CD4-positive, CD25-positive, alpha-beta regulatory T cell (primary cell): ENCODE results near the gene POMGNT2. TPM values are rescaled to one million over a fixed set of nuclear protein-coding genes. Genes with fewer than 3 reads are reported as not detected.

ENCODE experiments used
- ATAC-seq, 2 donors: fragments of 150-1000 bp; cut with Tn5 transposase; one replicate each; pipeline ENCODE4 v1.10.0; 2021; ENCODE audit warnings: low read depth in 2 of 2, moderate number of reproducible peaks in 2 of 2, moderate library complexity in 1 of 2
- DNase-seq, 3 donors: peaks; one replicate each; pipeline versions ENCODE4 v3.0.0 to v3.0.0-alpha.2; 2012 to 2022; ENCODE audit warnings: mixed read lengths in 1 of 3
- H3K27ac ChIP-seq: one replicate; pipeline ENCODE4 v1.7.0; 2013; ENCODE audit warnings: mild to moderate bottlenecking, low read length; ENCODE audit not compliant: insufficient read depth, poor library complexity, severe bottlenecking
- H3K27me3 ChIP-seq: one replicate; pipeline ENCODE4 v1.7.0; 2013; ENCODE audit warnings: low read length; ENCODE audit not compliant: control insufficient read depth, insufficient read depth
- H3K36me3 ChIP-seq: one replicate; pipeline ENCODE4 v1.7.0; 2013; ENCODE audit warnings: mild to moderate bottlenecking, low read length, moderate library complexity; ENCODE audit not compliant: control insufficient read depth, insufficient read depth
- H3K4me1 ChIP-seq: 2 replicates; pipeline ENCODE4 v1.7.0; 2013; ENCODE audit warnings: mild to moderate bottlenecking, low read length; ENCODE audit not compliant: insufficient read depth, control insufficient read depth, poor library complexity, severe bottlenecking
- H3K4me3 ChIP-seq: one replicate; pipeline ENCODE4 v1.7.0; 2013; ENCODE audit warnings: low read depth, mild to moderate bottlenecking, low read length, moderate library complexity
- H3K9me3 ChIP-seq, 2 experiments: 1 replicate in 1 of 2; 2 replicates in 1 of 2; pipeline ENCODE4 v1.7.0; 2013; ENCODE audit warnings: low read length in 2 of 2, mild to moderate bottlenecking in 1 of 2, moderate library complexity in 1 of 2; ENCODE audit not compliant: control insufficient read depth in 2 of 2
- H3K27ac Mint-ChIP-seq, 3 donors: one replicate each; pipeline ENCODE4 v1.8.0; 2020 to 2022; ENCODE audit warnings: mild to moderate bottlenecking in 3 of 3, mixed read lengths in 3 of 3, moderate library complexity in 2 of 3
- H3K27me3 Mint-ChIP-seq: one replicate; pipeline ENCODE4 v1.8.0; 2022; ENCODE audit warnings: mild to moderate bottlenecking, mixed read lengths
- H3K36me3 Mint-ChIP-seq: one replicate; pipeline ENCODE4 v1.8.0; 2020; ENCODE audit warnings: mixed read lengths
- H3K4me1 Mint-ChIP-seq, 4 donors: one replicate each; pipeline ENCODE4 v1.8.0; 2020 to 2022; ENCODE audit warnings: mixed read lengths in 4 of 4, mild to moderate bottlenecking in 1 of 4
- H3K4me3 Mint-ChIP-seq, 4 donors: one replicate each; pipeline ENCODE4 v1.8.0; 2020 to 2022; ENCODE audit warnings: mild to moderate bottlenecking in 4 of 4, mixed read lengths in 4 of 4, moderate library complexity in 3 of 4
- H3K9me3 Mint-ChIP-seq, 7 donors: one replicate each; pipeline ENCODE4 v1.8.0; 2020 to 2022; ENCODE audit warnings: mixed read lengths in 7 of 7, mild to moderate bottlenecking in 3 of 7, moderate library complexity in 2 of 7
- polyA plus RNA-seq, 4 donors: library from polyadenylated mRNA; unstranded; fragments of 300-500 nt; fragmentation: Illumina TruSeq; gene quantifications; one replicate each; pipeline ENCODE4 v1.2.3, GENCODE V29; 2021
- total RNA-seq: library from RNA; stranded (reverse); gene quantifications from one replicate; pipeline ENCODE4 v1.2.3, GENCODE V29; 2022

The POMGNT2 gene
- total and polyA plus RNA-seq, 5 donors from 2014 or later = 1.7 to 6.3 (median 2.9) TPM

GRCh38 chr3:43036621-43037423 is 69.1 kb downstream of the POMGNT2 start:
- H3K9me3 ChIP-seq = no peaks in the 10 kb centered on the region
- H3K4me3 ChIP-seq = no peak overlapping the region
- Mint-ChIP-seq H3K36me3 (no peaks in the 10 kb centered on the region), H3K4me3 (peak overlapping the region in 1 of 4 donors; percentile 61), H3K9me3 (peaks cover 0 to 2% (median 0%) of the 10 kb centered on the region in 7 donors), H3K4me1 (peaks cover 9 to 28% (median 19%) of the 10 kb centered on the region in 4 donors), H3K27ac (peak overlapping the region in 1 of 3 donors; percentile 20), H3K27me3 (peaks cover 11% of the 10 kb centered on the region)
- H3K27ac ChIP-seq = no peak overlapping the region
- DNase-seq = no peak
- peaks cover 5% of the 10 kb centered on the region for H3K4me1 ChIP-seq
- H3K27me3 ChIP-seq = no peaks in the 10 kb centered on the region
- H3K36me3 ChIP-seq = no peaks in the 10 kb centered on the region
- ATAC-seq = no peak

- no peak overlapping the region for H3K4me3 Mint-ChIP-seq
- H3K27me3 ChIP-seq = no peaks in the 10 kb centered on the region
- no peaks in the 10 kb centered on the region for H3K9me3 Mint-ChIP-seq
- H3K9me3 ChIP-seq = no peaks in the 10 kb centered on the region
- H3K4me1 Mint-ChIP-seq = peaks cover 9 to 28% (median 19%) of the 10 kb centered on the region in 4 donors
- H3K27ac ChIP-seq = no peak overlapping the region
- ATAC-seq (no peak), DNase-seq (no peak)
- no peaks in the 10 kb centered on the region for H3K36me3 Mint-ChIP-seq
- H3K4me3 ChIP-seq = no peak overlapping the region
- H3K4me1 ChIP-seq = peaks cover 5% of the 10 kb centered on the region
- no peaks in the 10 kb centered on the region for H3K36me3 ChIP-seq
- no peak overlapping the region for H3K27ac Mint-ChIP-seq
- H3K27me3 Mint-ChIP-seq = peaks cover 11% of the 10 kb centered on the region
Observed at GRCh38 chr3:43035801-43036365, 70.0 kb downstream of the POMGNT2 start.

GRCh38 chr3:43034911-43035310 is 71.0 kb downstream of the POMGNT2 start:
- Histone ChIP-seq H3K36me3 (no peaks in the 10 kb centered on the region), H3K4me1 (peaks cover 5% of the 10 kb centered on the region), H3K27me3 (no peaks in the 10 kb centered on the region), H3K4me3 (no peak overlapping the region), H3K27ac (no peak overlapping the region), H3K9me3 (no peaks in the 10 kb centered on the region)
- Mint-ChIP-seq H3K9me3 (no peaks in the 10 kb centered on the region), H3K4me3 (no peak overlapping the region), H3K4me1 (peaks cover 9 to 28% (median 18%) of the 10 kb centered on the region in 4 donors), H3K27me3 (peaks cover 11% of the 10 kb centered on the region), H3K27ac (no peak overlapping the region), H3K36me3 (no peaks in the 10 kb centered on the region)
- ATAC-seq (no peak), DNase-seq (no peak)

- Mint-ChIP-seq H3K36me3 (no peaks in the 10 kb centered on the region), H3K9me3 (no peaks in the 10 kb centered on the region), H3K4me1 (peaks cover 9 to 26% (median 16%) of the 10 kb centered on the region in 4 donors), H3K27me3 (peaks cover 11% of the 10 kb centered on the region), H3K4me3 (no peak overlapping the region), H3K27ac (no peak overlapping the region)
- Histone ChIP-seq H3K27me3 (no peaks in the 10 kb centered on the region), H3K4me3 (no peak overlapping the region), H3K9me3 (no peaks in the 10 kb centered on the region), H3K36me3 (no peaks in the 10 kb centered on the region), H3K27ac (no peak overlapping the region), H3K4me1 (peaks cover 5% of the 10 kb centered on the region)
- DNase-seq (no peak), ATAC-seq (no peak)
Observed at GRCh38 chr3:43034200-43034599, 71.7 kb downstream of the POMGNT2 start.

GRCh38 chr3:43032646-43033628 is 72.9 kb downstream of the POMGNT2 start:
- ATAC-seq (no peak), DNase-seq (no peak)
- peaks cover 5% of the 10 kb centered on the region for H3K4me1 ChIP-seq
- H3K27me3 ChIP-seq = no peaks in the 10 kb centered on the region
- Mint-ChIP-seq H3K9me3 (no peaks in the 10 kb centered on the region), H3K27me3 (peaks cover 11% of the 10 kb centered on the region), H3K36me3 (no peaks in the 10 kb centered on the region), H3K27ac (no peak overlapping the region), H3K4me3 (no peak overlapping the region), H3K4me1 (peaks cover 1 to 17% (median 7%) of the 10 kb centered on the region in 4 donors)
- H3K4me3 ChIP-seq = no peak overlapping the region
- no peak overlapping the region for H3K27ac ChIP-seq
- H3K36me3 ChIP-seq = no peaks in the 10 kb centered on the region
- H3K9me3 ChIP-seq = no peaks in the 10 kb centered on the region

GRCh38 chr3:43031889-43032545 is 73.9 kb downstream of the POMGNT2 start:
- Mint-ChIP-seq H3K4me3 (no peak overlapping the region), H3K9me3 (no peaks in the 10 kb centered on the region), H3K4me1 (peaks cover 0 to 10% (median 5%) of the 10 kb centered on the region in 4 donors), H3K36me3 (no peaks in the 10 kb centered on the region), H3K27me3 (peaks cover 7% of the 10 kb centered on the region), H3K27ac (no peak overlapping the region)
- Histone ChIP-seq H3K36me3 (no peaks in the 10 kb centered on the region), H3K9me3 (no peaks in the 10 kb centered on the region), H3K27me3 (no peaks in the 10 kb centered on the region), H3K27ac (no peak overlapping the region), H3K4me3 (no peak overlapping the region), H3K4me1 (no peaks in the 10 kb centered on the region)
- ATAC-seq = no peak
- DNase-seq = no peak

- Mint-ChIP-seq H3K4me3 (no peak overlapping the region), H3K4me1 (peaks cover 0 to 8% (median 3%) of the 10 kb centered on the region in 4 donors), H3K36me3 (no peaks in the 10 kb centered on the region), H3K9me3 (no peaks in the 10 kb centered on the region), H3K27ac (no peak overlapping the region), H3K27me3 (peaks cover 6% of the 10 kb centered on the region)
- no peaks in the 10 kb centered on the region for H3K4me1 ChIP-seq
- H3K4me3 ChIP-seq = no peak overlapping the region
- H3K36me3 ChIP-seq = no peaks in the 10 kb centered on the region
- no peaks in the 10 kb centered on the region for H3K9me3 ChIP-seq
- H3K27ac ChIP-seq = no peak overlapping the region
- DNase-seq (no peak), ATAC-seq (no peak)
- no peaks in the 10 kb centered on the region for H3K27me3 ChIP-seq
Observed at GRCh38 chr3:43031485-43031884, 74.4 kb downstream of the POMGNT2 start.
